ENCODE measurements around the gene PTPRT. TPM values are rescaled to one million over a fixed set of nuclear protein-coding genes. Genes with fewer than 3 reads are reported as not detected.

The PTPRT gene
- total RNA-seq, 2 experiments from 2014 or later: not detected

DNA sequence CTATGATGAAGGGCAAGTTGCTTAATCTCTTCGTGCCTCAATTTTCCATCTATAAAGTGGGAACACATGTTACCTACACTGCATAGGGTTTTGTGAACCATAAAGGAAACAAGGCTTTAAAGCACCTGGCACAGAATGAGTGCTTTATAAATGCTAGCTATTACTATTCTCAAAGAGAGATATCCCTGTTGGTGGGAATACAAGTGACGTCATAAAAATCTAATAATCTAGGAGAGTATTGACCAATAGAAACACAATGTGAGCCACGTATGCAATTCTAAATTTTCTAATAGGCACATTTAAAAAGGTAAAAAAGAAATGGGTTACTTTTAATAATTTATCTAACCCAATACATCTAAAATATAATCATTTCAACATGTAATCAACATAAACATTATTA lies 316.4 kb downstream of the PTPRT start:
- ChIA-PET CTCF (no interaction called here), POLR2A (no interaction called here)
- Mint-ChIP-seq H3K4me1 (ENCODE audit: low read depth) (no peaks in the 10 kb centered on the region), H3K4me3 (no peak overlapping the region), H3K27ac (no peak overlapping the region), H3K9me3 (ENCODE audit: insufficient read depth) (no peaks in the 10 kb centered on the region), H3K27me3 (ENCODE audit: low read depth) (no peaks in the 10 kb centered on the region), H3K36me3 (ENCODE audit: low read depth) (no peaks in the 10 kb centered on the region)
- ATAC-seq (no peak), DNase-seq (no peak)

- Mint-ChIP-seq H3K9me3 (ENCODE audit: insufficient read depth) (no peaks in the 10 kb centered on the region), H3K4me1 (ENCODE audit: low read depth) (no peaks in the 10 kb centered on the region), H3K4me3 (no peak overlapping the region), H3K36me3 (ENCODE audit: low read depth) (no peaks in the 10 kb centered on the region), H3K27ac (no peak overlapping the region), H3K27me3 (ENCODE audit: low read depth) (no peaks in the 10 kb centered on the region)
- CTCF ChIA-PET: no interaction called here
- ATAC-seq (no peak), DNase-seq (no peak)
- POLR2A ChIA-PET: no interaction called here
Observed at GRCh38 chr20:42864116-42864515, 325.6 kb downstream of the PTPRT start.

DNA sequence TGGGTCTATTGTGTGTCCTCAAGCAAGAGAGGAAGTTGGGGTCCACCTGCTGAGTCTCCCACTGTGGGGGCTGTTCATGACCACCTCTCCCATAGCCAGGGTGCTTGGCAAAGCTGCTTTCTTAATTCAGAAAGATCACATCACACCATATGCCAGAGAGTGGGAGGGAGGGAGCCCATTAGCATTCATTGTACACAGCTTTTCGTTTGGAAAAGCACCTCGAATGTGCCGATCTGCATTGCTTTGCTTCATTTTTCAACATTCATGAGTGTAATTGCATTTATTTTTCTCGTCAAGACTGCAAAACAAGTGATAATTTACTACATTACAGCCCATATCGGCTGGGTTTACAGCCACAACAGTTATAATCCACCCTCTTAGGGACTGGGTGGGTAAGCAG lies 327.3 kb downstream of the PTPRT start:
- no peak overlapping the region for H3K27ac Mint-ChIP-seq
- H3K27me3 Mint-ChIP-seq (ENCODE audit: low read depth): no peaks in the 10 kb centered on the region
- CTCF ChIA-PET: no interaction called here
- no peaks in the 10 kb centered on the region for H3K9me3 Mint-ChIP-seq (ENCODE audit: insufficient read depth)
- no peaks in the 10 kb centered on the region for H3K4me1 Mint-ChIP-seq (ENCODE audit: low read depth)
- ATAC-seq (no peak), DNase-seq (no peak)
- POLR2A ChIA-PET: no interaction called here
- no peak overlapping the region for H3K4me3 Mint-ChIP-seq
- no peaks in the 10 kb centered on the region for H3K36me3 Mint-ChIP-seq (ENCODE audit: low read depth)

GRCh38 chr20:42857446-42857845 lies 332.3 kb downstream of the PTPRT start:
- ChIA-PET CTCF (no interaction called here), POLR2A (no interaction called here)
- H3K4me1 Mint-ChIP-seq (ENCODE audit: low read depth): no peaks in the 10 kb centered on the region
- no peaks in the 10 kb centered on the region for H3K36me3 Mint-ChIP-seq (ENCODE audit: low read depth)
- H3K27ac Mint-ChIP-seq: no peak overlapping the region
- ATAC-seq (no peak), DNase-seq (no peak)
- no peaks in the 10 kb centered on the region for H3K9me3 Mint-ChIP-seq (ENCODE audit: insufficient read depth)
- H3K4me3 Mint-ChIP-seq: no peak overlapping the region
- no peaks in the 10 kb centered on the region for H3K27me3 Mint-ChIP-seq (ENCODE audit: low read depth)

GRCh38 chr20:42855896-42856295 lies 333.8 kb downstream of the PTPRT start:
- H3K4me1 Mint-ChIP-seq (ENCODE audit: low read depth): no peaks in the 10 kb centered on the region
- no peaks in the 10 kb centered on the region for H3K27me3 Mint-ChIP-seq (ENCODE audit: low read depth)
- POLR2A ChIA-PET: no interaction called here
- no peak overlapping the region for H3K27ac Mint-ChIP-seq
- no peaks in the 10 kb centered on the region for H3K9me3 Mint-ChIP-seq (ENCODE audit: insufficient read depth)
- DNase-seq (no peak), ATAC-seq (no peak)
- no peaks in the 10 kb centered on the region for H3K36me3 Mint-ChIP-seq (ENCODE audit: low read depth)
- no peak overlapping the region for H3K4me3 Mint-ChIP-seq
- CTCF ChIA-PET: no interaction called here

- ATAC-seq (no peak), DNase-seq (no peak)
- Mint-ChIP-seq H3K4me3 (no peak overlapping the region), H3K27me3 (ENCODE audit: low read depth) (no peaks in the 10 kb centered on the region), H3K27ac (no peak overlapping the region), H3K9me3 (ENCODE audit: insufficient read depth) (no peaks in the 10 kb centered on the region), H3K36me3 (ENCODE audit: low read depth) (no peaks in the 10 kb centered on the region), H3K4me1 (ENCODE audit: low read depth) (no peaks in the 10 kb centered on the region)
- ChIA-PET CTCF (no interaction called here), POLR2A (no interaction called here)
Observed at GRCh38 chr20:42852691-42853090, 337.0 kb downstream of the PTPRT start.

DNA sequence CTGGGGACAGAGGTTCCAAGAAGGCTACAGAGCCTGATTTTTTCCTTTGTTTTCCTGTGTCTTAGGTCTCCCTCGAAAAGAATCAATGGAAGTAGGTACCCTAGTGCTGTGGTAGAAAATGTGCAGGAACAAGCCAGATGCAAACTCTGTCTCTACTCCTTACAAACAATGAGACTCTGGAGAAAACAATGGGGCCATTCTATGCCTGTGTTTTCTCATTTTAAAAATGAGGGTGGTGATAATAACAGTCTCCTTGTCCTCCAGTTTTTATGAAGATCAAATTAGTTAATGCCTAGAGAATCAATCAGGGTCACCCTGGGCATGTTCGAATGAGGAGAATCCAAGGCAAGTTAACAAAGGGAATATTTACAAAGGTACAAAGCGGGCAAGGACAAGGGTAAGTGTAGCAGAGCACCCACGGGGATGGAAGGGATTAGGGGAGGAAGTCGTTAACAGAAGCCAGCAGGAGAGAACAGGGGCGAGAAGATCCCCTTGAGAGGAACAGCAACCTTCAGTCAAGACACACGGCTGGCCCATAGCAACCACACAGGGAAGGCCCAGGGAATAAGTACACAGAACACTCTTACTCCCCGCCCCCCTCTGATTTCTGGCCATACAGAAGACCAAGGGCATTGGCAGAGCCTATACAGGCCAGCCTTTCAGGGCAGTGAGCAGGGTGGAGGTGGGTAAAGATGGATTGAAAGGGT lies 342.8 kb downstream of the PTPRT start:
- Mint-ChIP-seq H3K27ac (no peak overlapping the region), H3K36me3 (ENCODE audit: low read depth) (no peaks in the 10 kb centered on the region), H3K27me3 (ENCODE audit: low read depth) (no peaks in the 10 kb centered on the region), H3K4me1 (ENCODE audit: low read depth) (no peaks in the 10 kb centered on the region), H3K4me3 (no peak overlapping the region), H3K9me3 (ENCODE audit: insufficient read depth) (no peaks in the 10 kb centered on the region)
- DNase-seq: no peak
- ChIA-PET CTCF (no interaction called here), POLR2A (no interaction called here)
- ATAC-seq: no peak

DNA sequence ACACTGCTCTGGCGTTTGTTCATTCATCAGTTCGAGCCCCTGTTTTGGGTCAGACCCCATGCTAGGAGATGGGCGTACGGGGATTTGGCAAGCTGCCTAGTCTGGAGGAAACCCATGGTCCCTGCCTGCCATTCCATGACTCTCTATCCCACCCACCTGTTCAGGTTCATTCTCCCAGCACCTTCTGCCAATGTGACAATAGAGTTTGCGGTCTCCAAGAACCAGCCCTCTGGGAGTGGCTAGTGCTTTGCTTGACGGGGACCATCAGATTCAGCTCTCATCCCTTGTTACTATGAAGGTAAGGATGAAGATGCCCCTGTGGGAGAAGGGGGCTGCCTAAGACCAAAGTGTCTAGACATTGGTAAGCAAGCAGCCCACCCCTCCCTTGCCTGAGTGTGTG lies 345.0 kb downstream of the PTPRT start:
- H3K9me3 Mint-ChIP-seq (ENCODE audit: insufficient read depth): no peaks in the 10 kb centered on the region
- no peak overlapping the region for H3K4me3 Mint-ChIP-seq
- ChIA-PET CTCF (no interaction called here), POLR2A (no interaction called here)
- DNase-seq: no peak
- H3K36me3 Mint-ChIP-seq (ENCODE audit: low read depth): no peaks in the 10 kb centered on the region
- H3K4me1 Mint-ChIP-seq (ENCODE audit: low read depth): no peaks in the 10 kb centered on the region
- ATAC-seq: no peak
- H3K27me3 Mint-ChIP-seq (ENCODE audit: low read depth): no peaks in the 10 kb centered on the region
- no peak overlapping the region for H3K27ac Mint-ChIP-seq

GRCh38 chr20:42837456-42837855 lies 352.2 kb downstream of the PTPRT start:
- POLR2A ChIA-PET: no interaction called here
- H3K4me1 Mint-ChIP-seq (ENCODE audit: low read depth): no peaks in the 10 kb centered on the region
- no peaks in the 10 kb centered on the region for H3K36me3 Mint-ChIP-seq (ENCODE audit: low read depth)
- no peaks in the 10 kb centered on the region for H3K27me3 Mint-ChIP-seq (ENCODE audit: low read depth)
- CTCF ChIA-PET: no interaction called here
- peaks cover 7% of the 10 kb centered on the region for H3K9me3 Mint-ChIP-seq (ENCODE audit: insufficient read depth)
- ATAC-seq: no peak
- no peak overlapping the region for H3K4me3 Mint-ChIP-seq
- DNase-seq: no peak
- no peak overlapping the region for H3K27ac Mint-ChIP-seq

- Mint-ChIP-seq H3K4me1 (ENCODE audit: low read depth) (no peaks in the 10 kb centered on the region), H3K9me3 (ENCODE audit: insufficient read depth) (peaks cover 7% of the 10 kb centered on the region), H3K27ac (no peak overlapping the region), H3K27me3 (ENCODE audit: low read depth) (no peaks in the 10 kb centered on the region), H3K4me3 (no peak overlapping the region), H3K36me3 (ENCODE audit: low read depth) (no peaks in the 10 kb centered on the region)
- DNase-seq (no peak), ATAC-seq (no peak)
- ChIA-PET POLR2A (no interaction called here), CTCF (no interaction called here)
Observed at GRCh38 chr20:42836339-42836738, 353.4 kb downstream of the PTPRT start.

DNA sequence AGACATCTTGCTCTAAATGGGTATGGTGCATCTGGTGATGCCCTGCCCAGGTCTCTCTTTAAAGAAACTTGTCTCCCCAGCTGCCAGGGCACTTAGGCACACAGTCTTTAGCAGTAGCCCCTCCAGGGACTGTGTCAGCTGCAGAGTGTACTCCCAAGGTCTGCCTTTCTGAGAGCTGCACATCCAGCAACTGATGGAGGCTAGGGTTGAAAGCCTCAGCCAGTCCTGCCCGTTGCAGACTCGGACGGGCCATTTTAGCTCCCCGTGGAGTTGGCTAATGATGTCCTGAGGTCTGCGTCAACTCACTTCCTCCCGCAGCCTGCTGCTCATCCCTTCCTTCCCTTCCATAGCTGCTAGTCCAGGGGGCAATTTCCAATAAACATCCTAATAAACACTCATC lies 381.8 kb downstream of the PTPRT start:
- ATAC-seq: no peak

DNA sequence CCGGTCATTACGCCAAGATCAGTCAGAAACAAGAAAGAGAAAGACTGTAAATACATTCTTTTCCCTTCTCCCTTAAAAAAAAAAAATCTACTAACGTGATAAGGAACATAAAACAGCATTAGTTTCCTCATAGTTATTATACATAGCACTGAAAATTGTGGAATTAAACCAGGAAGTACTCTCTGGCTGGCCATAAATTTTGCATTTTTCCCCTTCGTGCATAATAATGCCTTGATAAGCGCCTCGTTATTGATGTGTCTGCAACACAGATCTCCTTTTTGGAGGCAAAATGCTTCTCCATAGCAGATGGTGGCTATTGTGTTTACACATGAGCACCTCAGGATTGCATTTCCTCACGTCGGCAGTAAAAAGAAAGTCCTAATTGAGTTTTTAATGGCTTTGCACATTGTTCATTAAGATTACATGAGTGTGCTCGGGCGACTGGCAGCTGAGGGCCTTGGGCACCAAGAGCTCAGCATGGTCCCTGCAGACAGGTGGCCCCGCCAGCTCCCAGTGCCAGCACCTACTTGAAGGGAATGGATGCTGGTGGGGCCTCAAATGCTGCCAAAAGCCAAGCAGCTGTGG lies 394.5 kb downstream of the PTPRT start:
- Mint-ChIP-seq H3K27me3 (ENCODE audit: low read depth) (no peaks in the 10 kb centered on the region), H3K27ac (no peak overlapping the region), H3K36me3 (ENCODE audit: low read depth) (no peaks in the 10 kb centered on the region), H3K4me1 (ENCODE audit: low read depth) (no peaks in the 10 kb centered on the region), H3K4me3 (no peak overlapping the region), H3K9me3 (ENCODE audit: insufficient read depth) (peaks cover 8% of the 10 kb centered on the region)
- POLR2A ChIA-PET: interaction anchor here (0.6 kb wide), 1 partner anchor 38 kb away, joined by 4 read pairs; no protein-coding TSS in a partner anchor
- CTCF ChIA-PET: no interaction called here
- no peak for DNase-seq
- no peak for ATAC-seq

More for the DNA sequence above, 381.8 kb downstream of the PTPRT start:
- Mint-ChIP-seq H3K27ac (no peak overlapping the region), H3K4me3 (no peak overlapping the region), H3K9me3 (ENCODE audit: insufficient read depth) (no peaks in the 10 kb centered on the region), H3K27me3 (ENCODE audit: low read depth) (no peaks in the 10 kb centered on the region), H3K4me1 (ENCODE audit: low read depth) (no peaks in the 10 kb centered on the region), H3K36me3 (ENCODE audit: low read depth) (no peaks in the 10 kb centered on the region)
- CTCF ChIA-PET: no interaction called here
- no peak for DNase-seq
- POLR2A ChIA-PET: no interaction called here

DNA sequence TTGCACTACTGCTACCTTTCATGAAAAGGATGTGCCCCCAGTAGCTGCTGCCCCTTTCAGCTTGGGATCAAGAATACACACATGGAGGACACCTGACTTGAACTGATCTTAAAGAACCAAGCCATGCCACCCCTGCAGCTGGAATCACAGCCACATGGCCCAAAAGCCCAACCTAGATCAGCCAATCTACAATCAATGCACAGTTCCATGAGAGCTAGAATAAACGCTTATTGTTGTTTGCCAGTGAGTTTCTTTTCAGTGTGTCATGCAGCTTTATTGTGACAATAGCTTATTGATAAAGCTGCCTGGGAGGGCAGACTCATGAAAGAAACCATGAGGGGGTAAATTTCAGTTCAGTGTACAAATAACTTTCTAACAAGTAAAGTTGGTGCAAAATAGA lies 397.7 kb downstream of the PTPRT start:
- POLR2A ChIA-PET: no interaction called here
- no peak overlapping the region for H3K27ac Mint-ChIP-seq
- no peaks in the 10 kb centered on the region for H3K4me1 Mint-ChIP-seq (ENCODE audit: low read depth)
- H3K4me3 Mint-ChIP-seq: no peak overlapping the region
- ATAC-seq (no peak), DNase-seq (no peak)
- H3K36me3 Mint-ChIP-seq (ENCODE audit: low read depth): no peaks in the 10 kb centered on the region
- no peaks in the 10 kb centered on the region for H3K27me3 Mint-ChIP-seq (ENCODE audit: low read depth)
- CTCF ChIA-PET: no interaction called here
- peaks cover 6% of the 10 kb centered on the region for H3K9me3 Mint-ChIP-seq (ENCODE audit: insufficient read depth)

Data from activated CD8-positive, alpha-beta T cell treated with anti-CD3 and anti-CD28 coated beads, Interleukin-2, amount 10 ng/mL, durations not matched to agents 7 days and 5 days (primary cell).